GM23338 (cell line): ENCODE measurements around the gene GRID1. TPM values are rescaled to one million over a fixed set of nuclear protein-coding genes. Genes with fewer than 3 reads are reported as not detected.
"Not testable (repeated sequence)": the region's sequence is repeated elsewhere in the genome, so short reads cannot be mapped to it uniquely, and the experiment has no call there.

Source experiments
- ATAC-seq: fragments of 200-7000 bp; cut with Tn5 transposase; 3 replicates; pipeline ENCODE4 v1.9.1; 2020
- DNase-seq: peaks from one replicate; pipeline ENCODE4 v3.0.0-alpha.2; 2015; ENCODE audit warnings: low spot score
- H2AFZ ChIP-seq: fragments of 200-600 bp; sonication (generic); 2 replicates; pipeline ENCODE4 v1.8.0; 2016; ENCODE audit warnings: antibody characterized with exemption, mild to moderate bottlenecking, moderate library complexity
- H3F3A ChIP-seq: fragments of 200-600 bp; sonication (generic); replicated peaks from 2 replicates; pipeline ENCODE4 v1.8.0; 2017; ENCODE audit warnings: antibody characterized with exemption, mixed run types, low read depth
- H3K27ac ChIP-seq: fragments of 200-600 bp; sonication (generic); 2 replicates; pipeline ENCODE4 v1.6.1; 2016; ENCODE audit warnings: low read depth
- H3K27me3 ChIP-seq: fragments of 200-600 bp; sonication (generic); 2 replicates; pipeline ENCODE4 v1.8.0; 2016; ENCODE audit warnings: mild to moderate bottlenecking, mixed run types, moderate library complexity; ENCODE audit not compliant: insufficient read depth
- H3K36me3 ChIP-seq: fragments of 200-600 bp; sonication (generic); 2 replicates; pipeline ENCODE4 v1.8.0; 2016; ENCODE audit warnings: mild to moderate bottlenecking; ENCODE audit not compliant: insufficient read depth
- H3K4me1 ChIP-seq: fragments of 200-600 bp; sonication (generic); 2 replicates; pipeline ENCODE4 v1.8.0; 2016; ENCODE audit warnings: mild to moderate bottlenecking, moderate library complexity; ENCODE audit not compliant: insufficient read depth
- H3K4me2 ChIP-seq: fragments of 200-600 bp; sonication (generic); 2 replicates; pipeline ENCODE4 v1.7.1; 2017; ENCODE audit warnings: mixed run types
- H3K4me3 ChIP-seq: fragments of 200-600 bp; sonication (generic); 2 replicates; pipeline ENCODE4 v1.6.1; 2016; ENCODE audit warnings: mixed run types
- H3K79me2 ChIP-seq: fragments of 200-600 bp; sonication (generic); replicated peaks from 2 replicates; pipeline ENCODE4 v1.8.0; 2017; ENCODE audit warnings: mild to moderate bottlenecking; ENCODE audit not compliant: insufficient read depth
- H3K9me2 ChIP-seq: fragments of 200-600 bp; sonication (generic); 2 replicates; pipeline ENCODE4 v1.8.0; 2017; ENCODE audit not compliant: insufficient read depth
- H4K20me1 ChIP-seq: fragments of 200-600 bp; sonication (generic); replicated peaks from 2 replicates; pipeline ENCODE4 v1.8.0; 2017; ENCODE audit warnings: mild to moderate bottlenecking; ENCODE audit not compliant: insufficient read depth
- H3K27ac Mint-ChIP-seq: 2 replicates; pipeline ENCODE4 v1.8.0; 2020; ENCODE audit warnings: inconsistent platforms, mild to moderate bottlenecking, moderate library complexity, mixed read lengths
- H3K27me3 Mint-ChIP-seq: 3 replicates; pipeline ENCODE4 v1.8.0; 2022; ENCODE audit warnings: low read depth, mild to moderate bottlenecking, moderate library complexity, mixed read lengths, inconsistent platforms; ENCODE audit not compliant: insufficient read depth, poor library complexity
- H3K36me3 Mint-ChIP-seq: 3 replicates; pipeline ENCODE4 v1.8.0; 2021; ENCODE audit warnings: low read depth, mild to moderate bottlenecking, inconsistent platforms, moderate library complexity, mixed read lengths
- H3K4me1 Mint-ChIP-seq: 3 replicates; pipeline ENCODE4 v1.8.0; 2020; ENCODE audit warnings: mild to moderate bottlenecking, inconsistent platforms, mixed read lengths
- H3K4me3 Mint-ChIP-seq: 3 replicates; pipeline ENCODE4 v1.8.0; 2021; ENCODE audit warnings: moderate library complexity, mild to moderate bottlenecking, inconsistent platforms, mixed read lengths
- H3K9me3 Mint-ChIP-seq: 3 replicates; pipeline ENCODE4 v1.8.0; 2020; ENCODE audit warnings: moderate library complexity, mild to moderate bottlenecking, inconsistent platforms, mixed read lengths
- CREB1 ChIP-seq: fragments of 250-450 bp; sonication (Bioruptor Pico); IDR thresholded peaks from 2 replicates; pipeline ENCODE4 v1.5.0; 2020; ENCODE audit warnings: low read depth, mild to moderate bottlenecking, moderate library complexity
- EZH2phosphoT487 ChIP-seq: fragments of 200-600 bp; sonication (generic); IDR thresholded peaks from one replicate; pipeline ENCODE4 v1.8.1; 2018; ENCODE audit warnings: antibody characterized with exemption; ENCODE audit not compliant: unreplicated experiment
- JUNB ChIP-seq: IDR thresholded peaks from one replicate; pipeline ENCODE4 v1.6.1; 2016; ENCODE audit warnings: antibody characterized with exemption; ENCODE audit not compliant: unreplicated experiment
- NANOG ChIP-seq: IDR thresholded peaks from 2 replicates; pipeline ENCODE4 v1.6.1; 2016; ENCODE audit warnings: antibody characterized with exemption, borderline replicate concordance
- POLR2AphosphoS5 ChIP-seq: IDR thresholded peaks from 2 replicates; pipeline ENCODE4 v1.6.1; 2016; ENCODE audit warnings: antibody characterized with exemption, low read depth
- STAT1 ChIP-seq: IDR thresholded peaks from one replicate; pipeline ENCODE4 v1.6.1; 2016; ENCODE audit warnings: antibody characterized with exemption; ENCODE audit not compliant: unreplicated experiment
- ZNF331 ChIP-seq: fragments of 250-450 bp; sonication (Bioruptor Pico); IDR thresholded peaks from 2 replicates; pipeline ENCODE4 v1.5.0; 2020; ENCODE audit warnings: low read depth, mild to moderate bottlenecking, moderate library complexity
- polyA plus RNA-seq: library from polyadenylated mRNA; unstranded; fragments of >200 nt; fragmentation: Nextera tagmentation; extraction: Ambion mirVana; gene quantifications from 2 replicates; pipeline ENCODE4 v1.2.1, GENCODE V29; 2016
- total RNA-seq: library from RNA; depleted of rRNA; stranded (reverse); fragments of >200 nt; shearing (Covaris generic); gene quantifications from 2 replicates; pipeline ENCODE4 v1.2.3, GENCODE V29; 2014
- TF ChIP-seq, protein P1 (sequence below), 2 experiments: fragments of 200-600 bp in 1 of 2; sonication (generic) in 1 of 2; conservative IDR thresholded peaks; 2 replicates each; pipeline versions ENCODE4 v1.5.1 to v1.6.1; 2016 to 2017; ENCODE audit warnings: antibody characterized with exemption in 2 of 2, low read depth in 2 of 2, mild to moderate bottlenecking in 2 of 2, moderate library complexity in 1 of 2
- TF ChIP-seq, protein P2 (sequence below): IDR thresholded peaks from one replicate; pipeline ENCODE4 v1.6.1; 2018; ENCODE audit warnings: antibody characterized with exemption; ENCODE audit not compliant: unreplicated experiment
- TF ChIP-seq, protein P3 (sequence below): fragments of 250-450 bp; sonication (Bioruptor Pico); IDR thresholded peaks from 2 replicates; pipeline ENCODE4 v1.5.0; 2020; ENCODE audit warnings: mild to moderate bottlenecking, moderate library complexity

Gene GRID1
- total and polyA plus RNA-seq, 2 experiments from 2014 or later: 0.14 to 0.15 TPM

DNA sequence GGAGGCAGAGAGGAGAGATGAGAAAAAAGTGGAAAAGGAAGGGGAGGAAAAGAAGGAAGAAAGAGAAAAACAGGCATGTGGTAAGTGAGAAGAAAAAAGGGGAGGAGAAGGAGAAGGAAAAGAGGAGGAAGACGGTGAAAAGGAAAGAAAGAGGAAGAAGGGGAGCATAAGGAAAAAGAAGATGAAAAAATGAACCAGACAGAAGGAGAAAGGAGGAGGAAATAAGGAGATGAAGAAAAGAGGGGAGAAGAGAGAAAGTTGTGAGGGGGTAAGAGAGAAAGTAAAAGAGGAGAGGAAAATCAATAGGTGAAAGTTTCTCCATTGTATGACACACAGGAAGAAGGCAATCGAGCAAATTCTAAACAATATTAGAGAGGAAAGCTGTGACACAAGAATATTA, 663.8 kb downstream of the GRID1 start (continued):
- TF ChIP-seq, protein P1, sequence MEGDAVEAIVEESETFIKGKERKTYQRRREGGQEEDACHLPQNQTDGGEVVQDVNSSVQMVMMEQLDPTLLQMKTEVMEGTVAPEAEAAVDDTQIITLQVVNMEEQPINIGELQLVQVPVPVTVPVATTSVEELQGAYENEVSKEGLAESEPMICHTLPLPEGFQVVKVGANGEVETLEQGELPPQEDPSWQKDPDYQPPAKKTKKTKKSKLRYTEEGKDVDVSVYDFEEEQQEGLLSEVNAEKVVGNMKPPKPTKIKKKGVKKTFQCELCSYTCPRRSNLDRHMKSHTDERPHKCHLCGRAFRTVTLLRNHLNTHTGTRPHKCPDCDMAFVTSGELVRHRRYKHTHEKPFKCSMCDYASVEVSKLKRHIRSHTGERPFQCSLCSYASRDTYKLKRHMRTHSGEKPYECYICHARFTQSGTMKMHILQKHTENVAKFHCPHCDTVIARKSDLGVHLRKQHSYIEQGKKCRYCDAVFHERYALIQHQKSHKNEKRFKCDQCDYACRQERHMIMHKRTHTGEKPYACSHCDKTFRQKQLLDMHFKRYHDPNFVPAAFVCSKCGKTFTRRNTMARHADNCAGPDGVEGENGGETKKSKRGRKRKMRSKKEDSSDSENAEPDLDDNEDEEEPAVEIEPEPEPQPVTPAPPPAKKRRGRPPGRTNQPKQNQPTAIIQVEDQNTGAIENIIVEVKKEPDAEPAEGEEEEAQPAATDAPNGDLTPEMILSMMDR (conservative IDR thresholded peaks at IDR 0.05; ENCODE audit: low read depth in 2 of 2): no peak
- TF ChIP-seq, protein P2, sequence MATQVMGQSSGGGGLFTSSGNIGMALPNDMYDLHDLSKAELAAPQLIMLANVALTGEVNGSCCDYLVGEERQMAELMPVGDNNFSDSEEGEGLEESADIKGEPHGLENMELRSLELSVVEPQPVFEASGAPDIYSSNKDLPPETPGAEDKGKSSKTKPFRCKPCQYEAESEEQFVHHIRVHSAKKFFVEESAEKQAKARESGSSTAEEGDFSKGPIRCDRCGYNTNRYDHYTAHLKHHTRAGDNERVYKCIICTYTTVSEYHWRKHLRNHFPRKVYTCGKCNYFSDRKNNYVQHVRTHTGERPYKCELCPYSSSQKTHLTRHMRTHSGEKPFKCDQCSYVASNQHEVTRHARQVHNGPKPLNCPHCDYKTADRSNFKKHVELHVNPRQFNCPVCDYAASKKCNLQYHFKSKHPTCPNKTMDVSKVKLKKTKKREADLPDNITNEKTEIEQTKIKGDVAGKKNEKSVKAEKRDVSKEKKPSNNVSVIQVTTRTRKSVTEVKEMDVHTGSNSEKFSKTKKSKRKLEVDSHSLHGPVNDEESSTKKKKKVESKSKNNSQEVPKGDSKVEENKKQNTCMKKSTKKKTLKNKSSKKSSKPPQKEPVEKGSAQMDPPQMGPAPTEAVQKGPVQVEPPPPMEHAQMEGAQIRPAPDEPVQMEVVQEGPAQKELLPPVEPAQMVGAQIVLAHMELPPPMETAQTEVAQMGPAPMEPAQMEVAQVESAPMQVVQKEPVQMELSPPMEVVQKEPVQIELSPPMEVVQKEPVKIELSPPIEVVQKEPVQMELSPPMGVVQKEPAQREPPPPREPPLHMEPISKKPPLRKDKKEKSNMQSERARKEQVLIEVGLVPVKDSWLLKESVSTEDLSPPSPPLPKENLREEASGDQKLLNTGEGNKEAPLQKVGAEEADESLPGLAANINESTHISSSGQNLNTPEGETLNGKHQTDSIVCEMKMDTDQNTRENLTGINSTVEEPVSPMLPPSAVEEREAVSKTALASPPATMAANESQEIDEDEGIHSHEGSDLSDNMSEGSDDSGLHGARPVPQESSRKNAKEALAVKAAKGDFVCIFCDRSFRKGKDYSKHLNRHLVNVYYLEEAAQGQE: no peak

DNA sequence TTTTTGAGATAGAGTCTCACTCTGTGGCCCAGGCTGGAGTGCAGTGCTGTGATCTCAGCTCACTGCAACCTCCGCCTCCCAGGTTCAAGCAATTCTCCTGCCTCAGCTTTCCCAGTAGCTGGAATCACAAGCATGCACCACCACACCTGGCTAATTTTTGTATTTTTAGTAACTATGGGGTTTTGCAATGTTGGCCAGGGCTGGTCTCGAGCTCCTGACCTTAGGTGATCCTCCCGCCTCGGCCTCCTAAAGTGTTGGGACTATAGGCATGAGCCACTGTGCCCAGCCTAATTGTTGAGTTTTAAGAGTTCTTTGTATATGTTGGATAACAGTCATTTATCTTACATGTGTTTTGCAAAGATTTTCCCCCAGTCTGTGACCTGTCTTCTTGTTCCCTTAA, 667.5 kb downstream of the GRID1 start:
- DNase-seq, H3K79me2 ChIP-seq, H3K4me1 ChIP-seq, H3K4me3 Mint-ChIP-seq, H3K4me2 ChIP-seq, H3K27ac ChIP-seq, H3K36me3 Mint-ChIP-seq, H3K27me3 Mint-ChIP-seq, H3K9me2 ChIP-seq, H3K27me3 ChIP-seq, H4K20me1 ChIP-seq, H3K27ac Mint-ChIP-seq, H3F3A ChIP-seq, H3K4me3 ChIP-seq, H3K4me1 Mint-ChIP-seq, ATAC-seq, H3K36me3 ChIP-seq, H2AFZ ChIP-seq: not testable (repeated sequence)
- H3K9me3 Mint-ChIP-seq: peaks cover 70% of the 10 kb centered on the region

DNA sequence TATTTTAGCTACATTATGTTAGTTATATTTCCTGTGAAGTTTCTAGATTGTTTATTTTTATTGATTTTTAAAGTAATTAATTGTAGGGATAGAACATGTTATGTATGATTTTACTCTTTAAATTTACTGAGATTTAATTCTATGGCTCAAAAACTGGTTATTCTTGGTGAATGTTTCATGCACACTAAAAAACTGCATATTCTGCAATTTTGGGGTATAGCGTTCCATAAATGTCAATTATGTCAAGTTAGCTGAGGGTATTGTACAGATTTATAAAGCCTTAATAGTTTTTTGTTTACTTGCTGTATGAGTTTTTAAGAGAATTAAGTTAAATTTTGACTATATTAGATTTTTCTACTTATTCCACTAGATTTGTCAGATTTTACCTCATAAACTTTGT, 669.7 kb downstream of the GRID1 start:
- no peak overlapping the region for H3K27ac Mint-ChIP-seq
- Histone ChIP-seq H2AFZ (no peak overlapping the region), H3K4me3 (no peak overlapping the region), H3K4me1 (no peaks in the 10 kb centered on the region), H3F3A (no peaks in the 10 kb centered on the region), H3K27ac (no peak overlapping the region), H4K20me1 (no peaks in the 10 kb centered on the region), H3K27me3 (no peaks in the 10 kb centered on the region), H3K79me2 (no peaks in the 10 kb centered on the region), H3K9me2 (no peaks in the 10 kb centered on the region), H3K36me3 (no peaks in the 10 kb centered on the region), H3K4me2 (no peak overlapping the region)
- H3K4me3 Mint-ChIP-seq: no peak overlapping the region
- H3K27me3 Mint-ChIP-seq: no peaks in the 10 kb centered on the region
- H3K4me1 Mint-ChIP-seq: no peaks in the 10 kb centered on the region
- H3K9me3 Mint-ChIP-seq: peaks cover 77% of the 10 kb centered on the region
- ATAC-seq (no peak), DNase-seq (no peak)
- TF ChIP-seq STAT1 (no peak), ZNF331 (CRISPR knock-in tag) (no peak), JUNB (no peak), NANOG (no peak), POLR2AphosphoS5 (no peak), CREB1 (CRISPR knock-in tag) (no peak), EZH2phosphoT487 (no peak)
- TF ChIP-seq, protein P3, sequence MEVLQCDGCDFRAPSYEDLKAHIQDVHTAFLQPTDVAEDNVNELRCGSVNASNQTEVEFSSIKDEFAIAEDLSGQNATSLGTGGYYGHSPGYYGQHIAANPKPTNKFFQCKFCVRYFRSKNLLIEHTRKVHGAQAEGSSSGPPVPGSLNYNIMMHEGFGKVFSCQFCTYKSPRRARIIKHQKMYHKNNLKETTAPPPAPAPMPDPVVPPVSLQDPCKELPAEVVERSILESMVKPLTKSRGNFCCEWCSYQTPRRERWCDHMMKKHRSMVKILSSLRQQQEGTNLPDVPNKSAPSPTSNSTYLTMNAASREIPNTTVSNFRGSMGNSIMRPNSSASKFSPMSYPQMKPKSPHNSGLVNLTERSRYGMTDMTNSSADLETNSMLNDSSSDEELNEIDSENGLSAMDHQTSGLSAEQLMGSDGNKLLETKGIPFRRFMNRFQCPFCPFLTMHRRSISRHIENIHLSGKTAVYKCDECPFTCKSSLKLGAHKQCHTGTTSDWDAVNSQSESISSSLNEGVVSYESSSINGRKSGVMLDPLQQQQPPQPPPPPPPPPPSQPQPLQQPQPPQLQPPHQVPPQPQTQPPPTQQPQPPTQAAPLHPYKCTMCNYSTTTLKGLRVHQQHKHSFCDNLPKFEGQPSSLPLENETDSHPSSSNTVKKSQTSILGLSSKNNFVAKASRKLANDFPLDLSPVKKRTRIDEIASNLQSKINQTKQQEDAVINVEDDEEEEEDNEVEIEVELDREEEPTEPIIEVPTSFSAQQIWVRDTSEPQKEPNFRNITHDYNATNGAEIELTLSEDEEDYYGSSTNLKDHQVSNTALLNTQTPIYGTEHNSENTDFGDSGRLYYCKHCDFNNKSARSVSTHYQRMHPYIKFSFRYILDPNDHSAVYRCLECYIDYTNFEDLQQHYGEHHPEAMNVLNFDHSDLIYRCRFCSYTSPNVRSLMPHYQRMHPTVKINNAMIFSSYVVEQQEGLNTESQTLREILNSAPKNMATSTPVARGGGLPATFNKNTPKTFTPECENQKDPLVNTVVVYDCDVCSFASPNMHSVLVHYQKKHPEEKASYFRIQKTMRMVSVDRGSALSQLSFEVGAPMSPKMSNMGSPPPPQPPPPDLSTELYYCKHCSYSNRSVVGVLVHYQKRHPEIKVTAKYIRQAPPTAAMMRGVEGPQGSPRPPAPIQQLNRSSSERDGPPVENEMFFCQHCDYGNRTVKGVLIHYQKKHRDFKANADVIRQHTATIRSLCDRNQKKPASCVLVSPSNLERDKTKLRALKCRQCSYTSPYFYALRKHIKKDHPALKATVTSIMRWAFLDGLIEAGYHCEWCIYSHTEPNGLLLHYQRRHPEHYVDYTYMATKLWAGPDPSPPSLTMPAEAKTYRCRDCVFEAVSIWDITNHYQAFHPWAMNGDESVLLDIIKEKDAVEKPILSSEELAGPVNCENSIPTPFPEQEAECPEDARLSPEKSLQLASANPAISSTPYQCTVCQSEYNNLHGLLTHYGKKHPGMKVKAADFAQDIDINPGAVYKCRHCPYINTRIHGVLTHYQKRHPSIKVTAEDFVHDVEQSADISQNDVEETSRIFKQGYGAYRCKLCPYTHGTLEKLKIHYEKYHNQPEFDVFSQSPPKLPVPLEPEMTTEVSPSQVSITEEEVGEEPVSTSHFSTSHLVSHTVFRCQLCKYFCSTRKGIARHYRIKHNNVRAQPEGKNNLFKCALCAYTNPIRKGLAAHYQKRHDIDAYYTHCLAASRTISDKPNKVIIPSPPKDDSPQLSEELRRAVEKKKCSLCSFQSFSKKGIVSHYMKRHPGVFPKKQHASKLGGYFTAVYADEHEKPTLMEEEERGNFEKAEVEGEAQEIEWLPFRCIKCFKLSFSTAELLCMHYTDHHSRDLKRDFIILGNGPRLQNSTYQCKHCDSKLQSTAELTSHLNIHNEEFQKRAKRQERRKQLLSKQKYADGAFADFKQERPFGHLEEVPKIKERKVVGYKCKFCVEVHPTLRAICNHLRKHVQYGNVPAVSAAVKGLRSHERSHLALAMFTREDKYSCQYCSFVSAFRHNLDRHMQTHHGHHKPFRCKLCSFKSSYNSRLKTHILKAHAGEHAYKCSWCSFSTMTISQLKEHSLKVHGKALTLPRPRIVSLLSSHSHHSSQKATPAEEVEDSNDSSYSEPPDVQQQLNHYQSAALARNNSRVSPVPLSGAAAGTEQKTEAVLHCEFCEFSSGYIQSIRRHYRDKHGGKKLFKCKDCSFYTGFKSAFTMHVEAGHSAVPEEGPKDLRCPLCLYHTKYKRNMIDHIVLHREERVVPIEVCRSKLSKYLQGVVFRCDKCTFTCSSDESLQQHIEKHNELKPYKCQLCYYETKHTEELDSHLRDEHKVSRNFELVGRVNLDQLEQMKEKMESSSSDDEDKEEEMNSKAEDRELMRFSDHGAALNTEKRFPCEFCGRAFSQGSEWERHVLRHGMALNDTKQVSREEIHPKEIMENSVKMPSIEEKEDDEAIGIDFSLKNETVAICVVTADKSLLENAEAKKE (CRISPR knock-in tag): no peak
- H3K36me3 Mint-ChIP-seq: no peaks in the 10 kb centered on the region; the same call in 2 of the 3 replicates
